PC-9 (cell line): ENCODE results near the gene MAGEA1. TPM values are rescaled to one million over a fixed set of nuclear protein-coding genes. Genes with fewer than 3 reads are reported as not detected.

Source experiments
- BruUV-seq: library from RNA; stranded (reverse); fragments of 400-500 nt; replicated peaks from 2 replicates; lab custom pipeline; 2021; lab: Mats Ljungman, UMichigan
- CTCF ChIA-PET: fragments of 300-600 bp; sonication (Branson Sonifier 250); formaldehyde crosslinking; loops from one replicate; lab custom pipeline; 2022; ENCODE audit warnings: antibody characterized with exemption; lab: Charles Lee
- POLR2A ChIA-PET: fragments of 300-600 bp; sonication (Branson Sonifier 250); formaldehyde crosslinking; loops from one replicate; lab custom pipeline; 2022; ENCODE audit warnings: antibody characterized with exemption; ENCODE audit not compliant: unreplicated experiment; lab: Charles Lee
- DNase-seq, 2 experiments: peaks; one replicate each; pipeline versions ENCODE4 v3.0.0 to v3.0.0-alpha.2; 2015 to 2022; ENCODE audit warnings: mixed read lengths in 1 of 2
- H2AFZ ChIP-seq: fragments of 200-600 bp; sonication (generic); 2 replicates; pipeline ENCODE4 v1.8.1; 2017; ENCODE audit warnings: antibody characterized with exemption
- H3F3A ChIP-seq: fragments of 200-600 bp; sonication (generic); 2 replicates; pipeline ENCODE4 v1.8.1; 2017; ENCODE audit warnings: antibody characterized with exemption, mild to moderate bottlenecking, low read depth; ENCODE audit not compliant: insufficient read depth
- H3K27ac ChIP-seq: fragments of 200-600 bp; sonication (generic); 2 replicates; pipeline ENCODE4 v1.6.1; 2016; ENCODE audit warnings: mixed run types
- H3K27me3 ChIP-seq: fragments of 200-600 bp; sonication (generic); 2 replicates; pipeline ENCODE4 v1.6.1; 2016; ENCODE audit warnings: low read depth, mixed run types; ENCODE audit not compliant: insufficient read depth
- H3K36me3 ChIP-seq: fragments of 200-600 bp; sonication (generic); 2 replicates; pipeline ENCODE4 v1.6.1; 2016; ENCODE audit warnings: low read depth, mixed run types
- H3K4me1 ChIP-seq: fragments of 200-600 bp; sonication (generic); replicated peaks from 2 replicates; pipeline ENCODE4 v1.6.1; 2016; ENCODE audit warnings: mixed run types; ENCODE audit not compliant: insufficient read depth
- H3K4me2 ChIP-seq: fragments of 200-600 bp; sonication (generic); 2 replicates; pipeline ENCODE4 v1.6.1; 2017; ENCODE audit warnings: mixed run types
- H3K4me3 ChIP-seq: fragments of 200-600 bp; sonication (generic); 2 replicates; pipeline ENCODE4 v1.6.1; 2016; ENCODE audit warnings: mixed run types
- H3K79me2 ChIP-seq: fragments of 200-600 bp; sonication (generic); 2 replicates; pipeline ENCODE4 v1.6.1; 2017; ENCODE audit warnings: low read depth, mixed run types
- H3K9me2 ChIP-seq: fragments of 200-600 bp; sonication (generic); 2 replicates; pipeline ENCODE4 v1.8.1; 2017; ENCODE audit warnings: mild to moderate bottlenecking; ENCODE audit not compliant: insufficient read depth
- H3K9me3 ChIP-seq: fragments of 200-600 bp; sonication (generic); 2 replicates; pipeline ENCODE4 v1.8.1; 2016; ENCODE audit warnings: low read depth; ENCODE audit not compliant: insufficient read depth
- H4K20me1 ChIP-seq: fragments of 200-600 bp; sonication (generic); 2 replicates; pipeline ENCODE4 v1.8.1; 2017; ENCODE audit not compliant: insufficient read depth
- EZH2 ChIP-seq: fragments of 200-600 bp; sonication (generic); IDR thresholded peaks from 2 replicates; pipeline ENCODE4 v1.8.0; 2017; ENCODE audit warnings: antibody characterized with exemption, low read depth
- intact Hi-C: fragments of 100-400 bp; cut with micrococcal nuclease; formaldehyde crosslinking; loops from one replicate; pipeline ENCODE4 v1.10.0; 2022; ENCODE audit not compliant: unreplicated experiment
- total RNA-seq: library from RNA; stranded (reverse); gene quantifications from 2 replicates; pipeline ENCODE4 v1.2.3, GENCODE V29; 2021
- TF ChIP-seq, protein P1 (sequence below): fragments of 200-600 bp; sonication (generic); conservative IDR thresholded peaks from 2 replicates; pipeline ENCODE4 v1.6.1; 2017; ENCODE audit warnings: mixed run types, antibody characterized with exemption, mild to moderate bottlenecking, moderate library complexity

MAGEA1 gene
- total RNA-seq, 1 experiment from 2014 or later = not detected

DNA sequence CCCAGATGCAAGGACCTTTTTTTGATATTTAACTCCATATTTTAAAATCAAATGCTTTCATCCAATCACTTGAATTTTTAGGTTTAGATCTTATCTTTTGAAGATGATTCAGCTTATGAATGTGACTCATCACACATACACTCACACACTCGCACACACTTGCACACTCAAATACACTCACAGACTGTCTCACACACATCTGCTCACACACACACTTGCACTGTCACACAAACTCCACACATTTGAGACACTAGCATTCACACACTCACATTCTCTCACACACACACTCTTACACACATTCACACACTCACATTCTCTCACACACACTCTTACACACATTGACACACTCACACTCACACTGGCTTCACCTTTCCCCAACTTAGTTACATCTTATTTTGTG lies 37.8 kb downstream of the MAGEA1 start:
- H3K4me2 ChIP-seq = no peak overlapping the region
- TF ChIP-seq, protein P1, sequence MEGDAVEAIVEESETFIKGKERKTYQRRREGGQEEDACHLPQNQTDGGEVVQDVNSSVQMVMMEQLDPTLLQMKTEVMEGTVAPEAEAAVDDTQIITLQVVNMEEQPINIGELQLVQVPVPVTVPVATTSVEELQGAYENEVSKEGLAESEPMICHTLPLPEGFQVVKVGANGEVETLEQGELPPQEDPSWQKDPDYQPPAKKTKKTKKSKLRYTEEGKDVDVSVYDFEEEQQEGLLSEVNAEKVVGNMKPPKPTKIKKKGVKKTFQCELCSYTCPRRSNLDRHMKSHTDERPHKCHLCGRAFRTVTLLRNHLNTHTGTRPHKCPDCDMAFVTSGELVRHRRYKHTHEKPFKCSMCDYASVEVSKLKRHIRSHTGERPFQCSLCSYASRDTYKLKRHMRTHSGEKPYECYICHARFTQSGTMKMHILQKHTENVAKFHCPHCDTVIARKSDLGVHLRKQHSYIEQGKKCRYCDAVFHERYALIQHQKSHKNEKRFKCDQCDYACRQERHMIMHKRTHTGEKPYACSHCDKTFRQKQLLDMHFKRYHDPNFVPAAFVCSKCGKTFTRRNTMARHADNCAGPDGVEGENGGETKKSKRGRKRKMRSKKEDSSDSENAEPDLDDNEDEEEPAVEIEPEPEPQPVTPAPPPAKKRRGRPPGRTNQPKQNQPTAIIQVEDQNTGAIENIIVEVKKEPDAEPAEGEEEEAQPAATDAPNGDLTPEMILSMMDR = no peak
- no peak for TF ChIP-seq EZH2
- BruUV-seq = no TSS peak
- DNase-seq = no peak
- no peaks in the 10 kb centered on the region for H4K20me1 ChIP-seq
- H3K9me2 ChIP-seq = no peaks in the 10 kb centered on the region
- H3K4me1 ChIP-seq = no peaks in the 10 kb centered on the region
- H3K9me3 ChIP-seq = no peaks in the 10 kb centered on the region
- H3F3A ChIP-seq = no peaks in the 10 kb centered on the region
- H3K36me3 ChIP-seq = no peaks in the 10 kb centered on the region
- ChIA-PET POLR2A (no interaction called here), CTCF (no interaction called here)
- H3K79me2 ChIP-seq = no peaks in the 10 kb centered on the region
- intact Hi-C loops = no loop called here
- no peak overlapping the region for H2AFZ ChIP-seq
- no peak overlapping the region for H3K4me3 ChIP-seq
- no peak overlapping the region for H3K27ac ChIP-seq
- H3K27me3 ChIP-seq = peaks cover 92% of the 10 kb centered on the region

DNA sequence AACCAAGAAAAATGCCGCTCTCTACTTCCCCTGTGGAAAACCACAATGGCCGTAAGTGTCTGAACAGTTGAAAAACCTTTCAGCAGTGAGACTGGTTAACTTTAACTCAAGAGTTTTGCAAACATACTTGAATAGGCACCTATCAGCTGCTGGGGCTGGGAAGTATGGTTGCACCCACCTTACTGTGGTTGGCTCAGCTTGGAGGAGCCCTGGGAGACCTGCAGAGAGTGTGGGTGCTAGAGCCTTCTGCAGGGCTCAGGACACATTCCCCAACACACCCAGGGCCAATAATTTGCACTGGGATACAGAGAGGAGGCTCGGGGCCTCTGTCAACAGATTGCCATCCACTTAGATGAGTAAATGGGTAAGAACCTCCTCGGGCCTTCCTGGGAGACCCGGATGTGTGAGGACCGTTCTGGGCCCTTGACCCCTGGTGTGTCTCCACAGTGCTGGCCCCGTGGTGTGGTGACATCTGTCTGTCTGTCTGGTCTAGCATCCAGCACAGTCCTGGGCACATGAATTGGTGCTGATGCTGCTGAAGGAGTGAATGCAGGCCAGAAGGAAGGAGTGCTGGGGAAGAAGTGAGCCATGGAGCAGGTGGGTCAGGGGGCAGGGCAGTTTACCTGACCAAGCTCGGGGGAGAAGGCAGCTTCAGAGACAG lies 46.5 kb downstream of the MAGEA1 start:
- Histone ChIP-seq H3K27me3 (peaks cover 44% of the 10 kb centered on the region), H3F3A (no peaks in the 10 kb centered on the region), H3K9me3 (no peaks in the 10 kb centered on the region), H3K79me2 (no peaks in the 10 kb centered on the region), H3K9me2 (no peaks in the 10 kb centered on the region), H3K4me2 (no peak overlapping the region), H4K20me1 (no peaks in the 10 kb centered on the region), H3K4me1 (no peaks in the 10 kb centered on the region), H3K4me3 (no peak overlapping the region), H3K27ac (no peak overlapping the region), H2AFZ (no peak overlapping the region), H3K36me3 (no peaks in the 10 kb centered on the region)
- TF ChIP-seq, protein P1 = no peak
- TF ChIP-seq EZH2 = no peak
- no TSS peak for BruUV-seq
- no peak for DNase-seq
- CTCF ChIA-PET = no interaction called here
- intact Hi-C loops = no loop called here
- POLR2A ChIA-PET = no interaction called here

DNA sequence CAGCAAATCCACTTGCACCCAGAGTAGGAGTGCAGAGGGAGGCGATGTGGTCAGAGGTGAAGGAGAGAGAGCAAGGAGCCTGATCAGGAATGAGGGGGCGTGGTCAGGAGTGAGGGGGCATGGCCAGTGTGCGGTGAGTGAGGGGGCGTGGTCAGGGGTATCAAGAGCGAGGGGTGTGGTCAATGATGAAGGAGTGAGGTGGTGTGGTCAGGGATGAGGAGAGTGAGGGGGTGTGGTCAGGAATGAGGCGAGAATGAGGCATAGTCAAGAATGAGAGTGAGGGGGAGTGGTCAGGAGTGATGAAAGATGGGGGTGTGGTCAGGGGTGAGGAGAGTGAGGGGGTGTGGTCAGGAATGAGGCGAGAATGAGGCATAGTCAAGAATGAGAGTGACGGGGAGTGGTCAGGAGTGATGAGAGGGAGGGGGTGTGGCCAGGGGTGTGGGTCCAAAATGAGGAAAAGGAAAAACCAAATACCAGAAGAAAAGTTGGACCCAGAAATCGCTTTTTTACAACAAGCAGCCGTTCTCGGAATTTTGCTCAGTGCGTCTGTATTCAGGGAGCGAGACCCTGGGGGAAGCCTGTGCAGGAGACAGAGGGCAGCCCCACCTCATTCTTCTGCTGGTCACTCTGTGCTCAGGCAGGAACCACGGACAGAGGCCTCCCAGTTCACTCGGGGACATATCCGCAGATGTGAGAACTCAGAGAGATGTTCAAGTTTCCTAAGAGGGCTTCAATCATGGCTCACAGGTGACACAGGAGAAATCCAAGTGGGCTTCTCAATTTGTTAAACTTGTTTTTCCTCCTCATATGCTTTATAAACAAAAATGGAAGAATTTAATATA lies 47.5 kb downstream of the MAGEA1 start:
- Histone ChIP-seq H3K9me2 (no peaks in the 10 kb centered on the region), H2AFZ (no peak overlapping the region), H3K9me3 (no peaks in the 10 kb centered on the region), H3F3A (no peaks in the 10 kb centered on the region), H3K4me2 (no peak overlapping the region), H4K20me1 (no peaks in the 10 kb centered on the region), H3K27ac (no peak overlapping the region), H3K36me3 (no peaks in the 10 kb centered on the region), H3K4me1 (no peaks in the 10 kb centered on the region), H3K79me2 (no peaks in the 10 kb centered on the region), H3K27me3 (peaks cover 34% of the 10 kb centered on the region), H3K4me3 (no peak overlapping the region)
- peak; percentile 30 to 54 for DNase-seq
- TF ChIP-seq, protein P1 = no peak
- TF ChIP-seq EZH2 = no peak
- CTCF ChIA-PET = no interaction called here
- POLR2A ChIA-PET = no interaction called here
- BruUV-seq = no TSS peak
- intact Hi-C loops = no loop called here

Other genes starting within 250 kb of the MAGEA1 start
- not detected in 2 replicates for gene PNMA5, start 185.2 kb upstream of the MAGEA1 start, total RNA-seq
- gene PNMA3, start 122.8 kb upstream of the MAGEA1 start, total RNA-seq = not detected in 2 replicates
- gene PNMA6A, start 106.8 kb upstream of the MAGEA1 start, total RNA-seq = not detected in 2 replicates
- gene PNMA6F, start 142.5 kb downstream of the MAGEA1 start, total RNA-seq = not detected in 2 replicates
- 6.5 and 7.1 TPM in 2 replicates for gene ZNF275, start 154.9 kb downstream of the MAGEA1 start, total RNA-seq
- not detected in 2 replicates for gene PNMA6E, start 222.1 kb downstream of the MAGEA1 start, total RNA-seq
- not detected in 2 replicates for gene ZFP92, start 232.2 kb downstream of the MAGEA1 start, total RNA-seq